HG02623 (cell line): ENCODE measurements around the gene ROPN1L.
"Not testable (repeated sequence)": the region's sequence is repeated elsewhere in the genome, so short reads cannot be mapped to it uniquely, and the experiment has no call there.

ENCODE experiments used
- ATAC-seq: cut with Tn5 transposase; IDR thresholded peaks from one replicate; pipeline ENCODE4 v1.9.1; 2021; ENCODE audit warnings: moderate library complexity; ENCODE audit not compliant: unreplicated experiment

Gene ROPN1L

GRCh38 chr5:10441083-10441991 is at the start of gene ROPN1L:
ROPN1L (plus strand) TSS chr5:10441879; CDS start chr5:10442168, 289 bp downstream.
- peak; percentile 96 for ATAC-seq

GRCh38 chr5:10392567-10393328 is 48.9 kb upstream of the ROPN1L start:
- ATAC-seq = not testable (repeated sequence)

GRCh38 chr5:10393491-10393890 is 48.2 kb upstream of the ROPN1L start:
- no peak for ATAC-seq

- ATAC-seq = no peak
These were observed 45.1 kb upstream of the ROPN1L start for GRCh38 chr5:10396552-10396951.

GRCh38 chr5:10399839-10400238 is 41.8 kb upstream of the ROPN1L start:
- no peak for ATAC-seq

GRCh38 chr5:10400411-10400810 is 41.3 kb upstream of the ROPN1L start:
- ATAC-seq = no peak

GRCh38 chr5:10400831-10401230 is 40.8 kb upstream of the ROPN1L start:
- ATAC-seq = no peak

GRCh38 chr5:10401498-10401897 is 40.2 kb upstream of the ROPN1L start:
- ATAC-seq = peak; percentile 81

GRCh38 chr5:10403829-10404228 is 37.9 kb upstream of the ROPN1L start:
- ATAC-seq = no peak

- no peak for ATAC-seq
These were observed 35.0 kb upstream of the ROPN1L start for GRCh38 chr5:10406651-10407050.

- no peak for ATAC-seq
These were observed 32.2 kb upstream of the ROPN1L start for GRCh38 chr5:10409504-10409903.

- ATAC-seq = no peak
These were observed 31.0 kb upstream of the ROPN1L start for GRCh38 chr5:10410662-10411061.

GRCh38 chr5:10411336-10411735 is 30.3 kb upstream of the ROPN1L start:
- no peak for ATAC-seq

GRCh38 chr5:10416868-10417267 is 24.8 kb upstream of the ROPN1L start:
- ATAC-seq = no peak

GRCh38 chr5:10418654-10419345 is 22.9 kb upstream of the ROPN1L start:
- peak; percentile 53 for ATAC-seq

GRCh38 chr5:10420468-10420867 is 21.2 kb upstream of the ROPN1L start:
- no peak for ATAC-seq

- no peak for ATAC-seq
These were observed 20.7 kb upstream of the ROPN1L start for GRCh38 chr5:10420932-10421331.

- no peak for ATAC-seq
These were observed 19.6 kb upstream of the ROPN1L start for GRCh38 chr5:10421896-10422691.

- ATAC-seq = no peak
These were observed 18.7 kb upstream of the ROPN1L start for GRCh38 chr5:10423022-10423421.

- no peak for ATAC-seq
These were observed 17.5 kb upstream of the ROPN1L start for GRCh38 chr5:10424124-10424731.
